NCI-H748 (cell line): ENCODE data around the gene MOXD1.
"Not testable (repeated sequence)": the region's sequence is repeated elsewhere in the genome, so short reads cannot be mapped to it uniquely, and the experiment has no call there.

Experiments used
- DNase-seq: peaks from one replicate; lab custom pipeline; 2025; ENCODE audit not compliant: unreplicated experiment; lab: John Stamatoyannopoulos, UW

Gene MOXD1

DNA sequence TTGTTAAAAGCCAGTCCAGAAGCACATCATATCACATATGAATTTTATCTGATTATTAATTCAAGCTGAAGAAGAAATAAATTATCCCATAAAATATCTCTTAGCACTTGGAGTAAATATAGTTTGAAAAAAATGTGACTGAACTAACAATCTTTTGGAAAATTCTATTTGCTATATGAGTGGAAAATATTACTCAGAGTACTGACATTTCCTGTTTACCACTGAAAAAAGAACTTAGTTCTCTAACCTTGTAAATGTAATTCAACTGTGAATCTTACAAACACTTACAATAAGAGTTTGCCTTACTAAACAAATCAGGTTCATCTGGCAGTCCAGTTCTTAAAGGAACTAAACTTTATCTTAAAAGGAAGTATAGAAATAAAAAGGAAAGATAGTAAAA lies 44.2 kb downstream of the MOXD1 start:
- no peak for DNase-seq

DNA sequence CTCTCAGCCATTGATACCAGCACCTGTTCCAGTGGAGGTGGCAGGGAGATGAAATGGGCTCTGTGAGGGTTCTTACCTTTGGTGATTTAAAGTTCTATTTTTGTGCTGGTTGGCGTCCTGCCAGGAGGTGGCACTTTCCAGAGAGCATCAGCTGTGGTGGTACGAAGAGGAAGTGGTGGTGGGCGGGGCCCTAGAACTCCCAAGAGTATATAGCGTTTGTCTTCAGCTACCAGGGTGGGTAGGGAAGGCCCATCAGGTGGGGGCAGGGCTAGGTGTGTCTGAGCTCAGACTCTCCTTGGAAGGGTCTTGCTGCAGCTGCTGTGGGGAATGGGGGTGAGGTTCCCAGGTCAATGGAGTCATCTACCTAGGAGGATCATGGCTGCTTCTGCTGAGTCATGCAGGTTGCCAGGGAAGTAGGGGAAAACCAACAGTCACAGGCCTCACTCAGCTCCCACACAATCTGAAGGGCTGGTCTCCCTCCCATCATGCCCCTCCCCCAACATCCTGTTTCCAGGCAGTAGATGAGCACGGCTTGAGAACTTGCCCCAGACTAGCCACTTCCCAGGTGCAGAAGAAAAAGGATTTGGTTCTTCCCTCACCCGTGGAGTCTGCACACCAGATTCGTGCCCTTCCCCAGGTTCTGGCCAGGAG lies 46.6 kb downstream of the MOXD1 start:
- peak; percentile 29 for DNase-seq

DNA sequence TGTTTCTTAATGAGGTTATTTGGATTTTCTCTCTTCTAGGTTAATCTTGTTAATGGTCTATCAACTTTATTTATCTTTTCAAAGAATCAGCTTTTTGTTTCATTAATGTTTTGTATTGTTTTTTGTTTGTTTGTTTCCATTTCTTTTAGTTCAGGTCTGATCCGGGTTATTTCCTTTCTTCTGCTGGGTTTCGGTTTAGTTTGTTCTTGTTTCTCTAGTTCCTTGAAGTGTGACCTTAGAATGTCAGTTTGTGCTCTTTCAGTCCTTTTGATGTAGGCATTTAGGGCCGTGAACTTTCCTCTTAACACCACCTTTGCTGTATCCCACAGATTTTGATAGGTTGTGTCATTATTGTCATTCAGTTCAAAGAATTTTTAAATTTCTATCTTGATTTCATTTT lies 49.3 kb downstream of the MOXD1 start:
- not testable (repeated sequence) for DNase-seq

DNA sequence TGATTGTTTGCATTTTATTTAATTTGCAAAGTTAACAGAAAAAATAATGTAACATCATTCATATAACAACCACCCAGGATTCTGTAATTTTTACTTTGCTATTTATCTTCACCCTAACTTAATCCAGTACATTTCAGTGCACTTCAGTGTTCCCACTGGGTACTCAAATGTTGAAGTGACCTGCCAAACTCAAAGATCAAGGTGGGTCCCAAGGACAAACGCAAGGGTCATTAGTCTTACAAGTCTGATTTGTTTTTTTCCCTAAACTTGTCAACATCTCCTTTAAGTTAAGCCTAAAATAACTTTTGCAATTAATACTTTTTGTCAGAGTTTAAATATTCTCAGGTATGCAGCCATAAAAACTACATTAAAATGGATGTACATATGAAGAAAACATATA lies 53.0 kb downstream of the MOXD1 start:
- DNase-seq, result no peak

DNA sequence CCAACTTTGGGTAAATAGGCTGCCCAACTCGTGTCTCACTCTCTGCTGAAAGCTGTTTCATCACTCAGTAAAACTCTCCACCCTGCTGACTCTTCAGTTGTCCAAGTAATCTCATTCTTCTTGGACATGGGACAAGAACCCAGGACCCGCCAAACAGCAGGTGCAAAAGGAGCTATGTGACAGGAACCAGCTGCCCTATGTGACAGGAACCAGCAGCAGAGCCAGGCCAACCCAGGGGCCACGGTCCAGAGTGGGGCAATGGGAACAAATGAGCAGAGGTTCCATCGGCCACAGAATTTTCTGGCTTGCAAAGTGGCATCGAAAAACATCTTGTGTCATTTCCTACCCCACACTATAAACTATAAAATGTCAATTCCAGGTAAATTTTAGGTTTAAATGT lies 56.5 kb downstream of the MOXD1 start:
- DNase-seq, result no peak

DNA sequence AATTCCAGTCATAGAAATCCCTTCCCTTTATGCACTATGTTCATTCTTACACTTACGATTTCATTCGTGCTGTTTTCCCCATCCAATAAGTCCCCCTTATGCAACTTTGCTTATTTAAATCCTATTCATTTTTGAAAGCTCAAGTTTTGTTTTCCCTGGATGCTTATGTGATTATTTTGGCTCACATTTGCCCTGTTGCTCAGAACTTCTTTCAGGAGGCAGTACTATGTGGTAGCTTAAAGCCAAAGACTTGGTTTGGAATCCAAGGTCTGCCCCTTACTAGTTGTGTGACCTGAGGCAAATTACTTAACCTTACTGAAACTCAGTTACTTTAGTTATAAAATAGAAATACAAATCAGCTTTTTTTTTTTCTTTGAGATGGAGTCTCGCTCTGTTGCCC lies 59.6 kb downstream of the MOXD1 start:
- DNase-seq, result no peak

DNA sequence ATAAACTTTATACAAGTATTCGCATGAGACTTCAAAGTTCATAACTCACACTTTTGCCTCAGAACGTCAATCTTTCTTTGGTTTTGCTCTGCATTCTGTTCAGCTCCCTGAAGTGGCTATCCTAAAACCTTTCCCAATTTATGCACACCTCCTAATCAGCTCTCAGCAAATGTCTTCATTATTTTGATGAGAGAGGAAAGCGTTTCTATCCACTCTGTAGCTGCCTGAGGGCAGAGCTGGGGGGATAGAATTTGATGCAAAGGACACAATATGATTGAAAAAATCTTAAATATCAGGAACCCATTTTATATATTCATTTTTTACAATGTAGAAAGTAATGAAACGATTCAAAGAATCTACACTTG lies 66.8 kb downstream of the MOXD1 start:
- no peak for DNase-seq

DNA sequence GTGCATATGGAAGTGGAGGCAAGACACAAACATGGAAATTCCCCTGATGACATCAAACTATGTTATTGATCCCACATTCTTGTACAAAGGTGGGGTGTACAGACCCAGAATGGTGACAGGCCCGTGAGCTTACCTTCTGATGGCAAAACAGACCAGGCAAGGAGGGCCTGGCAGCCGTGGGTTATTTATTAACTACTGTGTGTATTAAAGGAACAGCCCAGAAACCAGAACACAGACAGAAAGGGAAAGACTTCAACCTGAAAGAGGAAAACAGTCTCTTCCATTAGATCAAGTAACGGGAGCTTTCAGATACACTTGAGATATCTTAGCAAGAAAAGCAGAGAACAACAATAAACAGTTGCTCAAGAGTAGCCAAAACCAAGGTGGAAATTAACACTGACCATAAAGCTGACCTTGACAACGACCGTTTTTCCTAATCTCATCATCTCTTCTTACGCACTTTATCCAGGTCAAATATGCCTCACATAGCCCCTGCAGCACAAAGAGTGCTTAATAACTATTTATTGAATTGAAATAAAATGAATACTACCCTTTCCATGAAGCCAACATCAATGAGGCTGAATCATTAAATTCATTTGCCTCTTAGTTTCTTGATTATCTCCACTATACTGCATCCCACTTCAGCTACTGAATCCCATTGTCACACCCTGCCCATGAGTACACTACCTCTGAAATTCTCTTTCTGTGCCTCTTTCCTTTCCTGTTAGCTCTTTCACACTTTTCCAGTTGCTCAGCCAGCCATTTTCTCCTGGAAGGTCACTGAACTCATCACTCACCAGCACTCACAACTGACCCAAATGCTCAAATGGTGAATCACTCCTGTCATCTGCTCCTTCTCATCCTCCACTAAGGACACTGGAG lies 67.4 kb downstream of the MOXD1 start:
- no peak for DNase-seq

DNA sequence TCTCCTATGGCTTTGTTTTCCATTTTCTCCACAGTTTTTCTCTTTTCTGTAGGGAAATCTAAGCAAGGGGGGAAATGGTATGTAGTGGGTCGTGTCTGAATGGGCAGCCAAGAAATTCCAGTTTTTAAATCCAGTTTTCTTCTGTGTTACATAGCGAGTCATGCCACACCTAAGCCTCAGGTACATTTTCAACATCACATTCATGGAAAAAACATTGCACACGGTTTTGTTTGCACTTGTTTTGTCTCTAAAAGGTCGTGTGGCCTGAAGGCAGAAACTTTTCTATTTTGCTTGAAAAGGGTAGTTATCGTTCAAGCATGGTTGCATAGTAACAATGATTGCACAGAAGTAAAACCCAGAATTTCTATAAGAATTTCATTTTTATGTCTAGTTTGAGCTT lies 70.5 kb downstream of the MOXD1 start:
- no peak for DNase-seq

DNA sequence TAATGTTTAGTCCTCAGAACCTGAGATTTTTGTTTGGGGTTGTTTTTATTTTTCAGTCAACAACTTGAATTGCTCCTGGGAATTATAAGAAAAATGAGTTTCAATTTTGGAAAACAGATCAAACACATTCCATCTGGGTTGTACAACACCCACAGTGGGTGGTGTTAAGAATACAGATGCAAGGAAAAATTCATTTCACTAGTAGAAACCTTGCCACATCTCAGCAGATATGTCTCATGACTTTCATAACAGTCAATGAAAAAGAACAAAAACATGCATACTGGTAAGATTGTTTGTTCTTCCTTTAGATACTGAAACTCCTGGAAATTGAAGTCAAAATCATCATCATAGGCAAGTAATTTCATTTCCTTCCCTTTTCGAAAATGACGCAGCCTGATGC lies 78.9 kb downstream of the MOXD1 start:
- DNase-seq, result no peak

DNA sequence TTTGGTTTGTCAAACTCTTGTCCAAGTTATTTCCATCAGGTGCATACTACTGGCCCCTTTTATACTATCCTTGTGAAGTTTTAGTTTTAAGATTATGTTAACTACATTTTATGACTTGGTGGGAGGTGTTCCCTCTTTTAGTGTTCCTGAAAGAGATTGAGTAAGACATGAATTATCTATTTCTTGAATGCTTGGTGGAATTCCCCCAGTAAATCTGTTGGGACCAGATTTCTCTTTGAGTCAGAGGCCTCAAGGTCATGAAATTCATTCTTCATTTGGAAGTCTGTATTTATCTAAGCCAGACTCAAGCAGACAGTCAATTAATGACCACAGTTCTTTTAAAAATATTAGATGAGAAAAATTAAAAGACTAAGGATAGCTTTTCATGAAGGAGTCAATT lies 81.3 kb downstream of the MOXD1 start:
- DNase-seq, result no peak

DNA sequence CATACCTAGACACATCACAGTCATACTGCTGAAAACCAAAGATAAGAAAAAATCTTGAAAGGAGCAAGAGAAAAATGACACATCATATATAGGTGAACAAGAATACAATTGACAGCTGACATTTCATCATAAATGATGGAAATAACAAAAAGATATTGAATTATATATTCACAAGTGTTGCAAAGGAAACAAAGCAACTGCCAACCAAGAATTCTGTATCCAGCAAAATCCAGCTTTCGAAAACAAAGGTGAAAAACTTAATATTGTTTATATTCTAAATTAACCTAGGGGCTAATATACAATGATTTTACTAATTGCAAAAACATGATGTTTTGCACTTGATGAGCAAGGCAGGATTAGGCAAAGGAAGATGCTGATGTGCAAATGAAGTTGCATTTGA lies 84.3 kb downstream of the MOXD1 start:
- DNase-seq, result no peak

DNA sequence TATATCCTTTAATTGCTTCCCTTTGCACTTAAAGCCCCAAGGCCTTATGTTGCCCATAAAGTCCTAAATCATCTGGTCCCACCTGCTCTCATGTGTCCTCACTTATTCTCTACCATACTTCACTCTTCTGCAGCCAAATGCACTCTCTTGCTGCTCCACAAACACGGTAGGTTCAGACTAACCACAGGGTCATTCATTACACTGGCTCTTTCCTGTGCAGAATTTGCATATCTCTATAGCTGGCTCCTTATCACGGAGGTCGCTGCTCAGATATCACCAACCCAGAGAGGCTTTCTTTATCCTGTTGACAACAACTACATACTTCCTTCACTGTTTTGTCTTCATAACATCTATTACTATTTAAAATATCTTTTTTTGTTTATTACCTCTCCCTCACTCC lies 86.8 kb downstream of the MOXD1 start:
- DNase-seq, result no peak

DNA sequence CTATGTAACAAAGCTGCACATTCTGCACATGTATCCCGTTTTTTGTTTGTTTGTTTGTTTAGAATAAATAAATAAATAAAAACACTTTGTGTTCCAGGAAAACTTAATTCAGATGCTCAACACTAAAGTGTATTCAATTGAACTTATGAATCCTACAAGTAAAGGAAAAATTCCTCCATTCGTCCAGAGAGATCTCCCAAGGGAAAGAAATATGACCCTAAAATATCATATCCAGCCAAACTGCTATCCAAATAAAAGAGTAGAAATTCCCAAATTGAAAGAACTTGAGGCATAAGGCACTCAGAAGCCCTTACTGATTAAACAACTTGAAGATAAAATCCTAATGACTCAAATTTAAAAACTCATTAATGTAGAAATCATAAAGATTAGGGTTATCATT lies 90.4 kb downstream of the MOXD1 start:
- DNase-seq, result no peak

DNA sequence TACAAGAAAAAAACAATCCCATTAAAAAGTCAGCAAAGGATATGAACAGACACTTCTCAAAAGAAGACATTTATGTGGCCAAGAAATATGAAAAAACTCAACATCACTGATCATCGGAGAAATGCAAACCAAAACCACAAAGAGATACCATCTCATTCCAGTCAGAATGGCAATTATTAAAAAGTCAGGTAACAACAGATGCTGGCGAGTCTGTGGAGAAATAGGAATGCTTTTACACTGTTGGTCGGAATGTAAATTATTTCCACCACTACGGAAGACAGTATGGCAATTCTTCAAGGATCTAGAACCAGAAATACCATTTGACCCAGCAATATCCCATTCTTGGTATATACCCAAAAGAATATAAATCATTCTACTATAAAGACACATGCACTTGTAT lies 91.1 kb downstream of the MOXD1 start:
- DNase-seq, result not testable (repeated sequence)

DNA sequence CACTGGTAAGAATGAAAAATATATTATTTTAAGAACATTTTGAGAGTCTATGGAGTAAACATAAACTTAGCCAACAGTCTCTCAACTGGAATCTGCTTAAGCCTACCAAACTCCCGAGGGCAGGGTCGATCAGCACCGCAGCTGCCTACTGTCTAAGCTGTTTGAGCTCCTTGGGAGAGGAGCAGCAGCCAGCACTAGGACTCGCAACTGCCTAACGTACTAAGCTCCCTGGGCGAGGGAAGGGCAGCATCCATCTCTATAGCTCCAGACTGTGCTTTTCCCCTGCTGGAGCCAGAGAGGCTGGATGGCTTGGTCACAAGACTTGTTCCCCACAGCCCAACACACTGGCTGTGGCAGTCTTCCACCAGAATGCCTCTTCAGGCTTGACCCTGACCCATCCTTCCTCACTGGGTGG lies 96.4 kb downstream of the MOXD1 start:
- no peak for DNase-seq

DNA sequence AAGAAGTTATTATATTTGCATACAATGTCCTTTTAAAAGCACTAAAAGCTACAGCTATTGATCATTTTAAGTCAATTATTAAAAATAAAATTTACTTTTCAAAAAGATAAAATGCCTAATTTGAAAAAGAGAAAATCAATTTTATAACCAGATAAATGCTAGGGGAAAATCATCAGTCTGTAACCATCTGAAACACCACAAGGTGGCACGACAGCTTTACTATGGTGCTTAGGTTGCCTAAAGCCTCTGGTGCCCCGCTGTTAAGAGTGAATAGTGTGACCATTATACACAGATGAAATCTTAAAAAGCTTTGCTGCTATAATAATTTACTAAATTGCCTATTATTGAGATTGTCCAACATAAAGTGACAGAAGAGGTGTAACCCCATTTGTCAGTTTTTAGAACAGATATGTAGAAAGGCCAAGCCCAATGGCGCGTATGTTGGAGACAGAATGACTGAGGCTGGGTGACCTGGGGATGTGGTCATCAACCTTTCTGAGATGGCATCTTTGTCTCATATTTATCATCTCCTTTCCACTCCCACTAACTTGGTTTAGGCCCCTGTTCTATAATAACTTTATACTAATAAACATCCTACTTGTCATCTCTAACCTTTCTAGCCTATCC lies 100.8 kb downstream of the MOXD1 start:
- peak; percentile 60 for DNase-seq

DNA sequence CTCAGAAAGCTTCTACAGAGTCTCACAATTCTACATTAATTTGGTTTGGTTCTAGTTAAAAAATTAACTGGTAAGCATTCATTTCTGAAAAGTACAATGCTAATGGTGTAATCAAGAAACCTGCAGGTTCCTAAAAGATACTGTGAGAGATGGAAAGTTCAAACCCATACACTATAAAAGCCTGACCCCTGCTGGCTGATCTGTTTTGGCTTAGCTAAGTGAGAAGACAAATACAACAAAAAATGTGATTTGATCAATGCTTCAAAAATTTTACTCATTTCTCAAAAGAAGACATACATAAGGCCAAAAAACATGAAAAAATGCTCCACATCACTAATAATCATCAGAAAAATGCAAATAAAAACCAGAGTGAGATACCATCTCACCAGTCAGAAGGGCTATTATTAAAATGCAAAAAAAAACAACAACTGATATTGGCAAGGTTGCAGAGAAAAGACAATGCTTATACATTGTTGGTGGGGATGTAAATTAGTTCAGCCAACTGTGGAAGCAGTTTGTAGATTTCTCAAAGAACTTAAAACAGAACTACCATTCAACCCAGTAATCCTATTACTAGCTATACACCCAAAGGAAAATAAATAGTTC lies 102.8 kb downstream of the MOXD1 start:
- DNase-seq, result peak; percentile 40

DNA sequence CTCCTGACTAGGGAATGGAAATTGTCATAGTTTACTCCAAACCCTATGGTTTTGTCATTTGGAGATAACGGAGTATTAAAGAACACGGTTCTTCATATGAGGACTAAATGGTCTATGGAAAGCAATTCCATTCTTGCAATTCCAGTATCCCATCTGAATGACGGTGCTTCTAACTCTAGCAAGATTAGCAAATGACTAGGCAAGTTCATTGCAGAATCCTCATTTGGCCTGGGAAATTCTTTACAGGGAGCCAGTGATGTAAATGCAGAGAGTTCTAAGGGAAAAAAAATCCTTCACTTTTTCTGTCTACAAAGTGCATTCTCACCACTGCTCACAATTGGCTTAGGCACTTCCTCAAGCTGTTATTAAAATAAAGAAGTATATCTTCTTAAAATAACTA lies 111.5 kb downstream of the MOXD1 start:
- DNase-seq, result no peak

DNA sequence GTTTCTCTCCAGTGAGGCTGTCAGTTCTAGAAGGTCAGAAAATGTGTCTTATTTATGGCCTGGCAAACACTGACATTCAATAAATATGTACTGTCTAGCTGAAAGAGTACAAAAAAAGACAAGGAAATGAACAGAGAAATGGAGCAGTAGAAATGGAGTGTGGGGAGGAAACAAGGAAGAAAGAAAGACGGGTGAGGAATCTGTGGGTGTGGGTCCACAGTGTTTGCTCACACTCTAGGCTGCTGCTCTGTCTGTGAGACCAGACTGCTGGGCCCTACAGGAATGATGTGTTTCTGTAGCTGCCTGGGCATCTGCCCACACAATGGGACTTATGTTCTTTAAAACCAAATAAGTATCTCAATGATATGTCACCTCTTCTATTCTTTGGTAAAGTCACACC lies 114.2 kb downstream of the MOXD1 start:
- no peak for DNase-seq

DNA sequence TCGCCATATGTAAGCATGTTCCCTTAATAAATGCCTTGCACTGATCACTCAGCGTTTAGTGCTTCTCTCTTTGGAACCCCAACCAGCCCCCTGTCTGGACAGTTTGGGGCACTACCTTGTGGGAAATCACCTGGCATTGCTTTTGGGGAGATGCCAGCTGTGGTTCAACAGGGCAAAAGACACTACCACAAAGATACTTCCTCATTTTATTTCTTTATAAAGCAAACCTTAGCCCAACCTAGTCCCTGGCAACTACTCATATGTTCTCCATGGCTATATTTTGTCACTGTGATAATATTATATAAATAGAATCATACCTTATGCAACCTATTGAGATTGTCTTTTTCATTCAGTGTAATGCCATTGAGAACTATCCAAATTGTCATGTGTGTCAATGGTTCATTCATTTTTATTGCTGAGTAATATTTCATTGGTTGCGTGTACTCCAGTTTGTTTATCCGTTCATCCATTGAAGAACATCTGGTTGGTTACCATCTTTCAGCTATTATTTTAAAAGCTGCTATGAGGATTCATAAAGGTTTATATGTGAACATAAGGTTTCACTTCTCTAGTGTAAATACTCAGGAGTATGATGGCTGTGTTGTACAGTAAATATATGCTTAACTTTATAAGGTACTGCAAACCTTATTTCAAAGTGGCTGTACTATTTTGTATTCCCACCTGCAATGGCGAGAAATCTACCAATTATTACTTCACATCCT lies 114.8 kb downstream of the MOXD1 start:
- no peak for DNase-seq
